ENCODE results near the gene NT5M.

Gene NT5M

GRCh38 chr17:17342242-17342945 lies 39.2 kb downstream of the NT5M start:
- no peak for DNase-seq (ENCODE audit: low read depth in 1 of 2, low spot score in 1 of 2)

DNA sequence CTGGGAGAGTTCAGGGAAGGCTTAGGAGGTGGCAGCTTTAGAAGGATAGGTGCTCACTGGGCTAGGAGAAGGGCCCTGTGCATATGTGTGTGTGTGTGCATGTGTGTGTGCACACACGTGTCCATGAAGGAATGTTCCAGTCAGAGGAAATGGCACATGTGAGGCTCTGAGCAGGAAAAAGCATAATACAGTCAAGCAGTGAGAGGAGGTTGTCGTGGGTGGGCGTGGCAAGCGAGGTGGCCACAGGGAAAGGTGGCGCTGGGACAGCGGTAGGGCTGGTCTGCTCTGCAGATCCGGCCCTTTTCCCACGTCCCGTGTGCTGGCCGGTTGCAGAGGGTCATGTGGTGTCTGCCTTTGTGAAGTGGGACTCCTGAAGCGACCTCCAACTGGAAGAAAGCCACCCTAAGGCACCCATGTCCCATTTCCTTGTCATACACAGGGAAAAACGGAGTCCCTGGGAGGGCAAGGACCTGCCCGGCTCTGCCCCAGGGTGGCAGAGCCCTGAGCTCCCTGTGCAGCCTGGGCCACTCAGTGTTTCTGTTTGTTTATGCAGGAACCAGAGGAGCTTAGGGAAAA lies 40.1 kb downstream of the NT5M start:
- DNase-seq (ENCODE audit: low read depth in 1 of 2, low spot score in 1 of 2), result no peak

GRCh38 chr17:17343896-17344506 lies 40.8 kb downstream of the NT5M start:
- DNase-seq (ENCODE audit: low read depth in 1 of 2, low spot score in 1 of 2), result no peak

GRCh38 chr17:17344507-17345293 lies 41.5 kb downstream of the NT5M start:
- DNase-seq (ENCODE audit: low read depth in 1 of 2, low spot score in 1 of 2), result no peak

DNA sequence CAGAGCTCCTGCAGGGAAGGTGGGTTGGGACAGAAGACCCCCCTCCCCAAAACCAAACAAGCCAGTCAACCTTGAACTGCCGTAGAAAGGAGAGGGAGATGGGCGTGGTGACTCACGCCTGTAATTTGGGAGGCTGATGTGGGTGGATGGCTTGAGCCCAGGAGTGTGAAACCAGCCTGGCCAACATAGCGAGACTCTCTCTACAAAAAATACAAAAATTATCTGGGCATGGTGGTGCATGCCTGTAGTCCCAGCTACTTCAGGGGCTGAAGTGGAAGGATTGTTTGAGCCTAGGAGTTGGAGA lies 42.1 kb downstream of the NT5M start:
- DNase-seq (ENCODE audit: low read depth in 1 of 2, low spot score in 1 of 2), result no peak

DNA sequence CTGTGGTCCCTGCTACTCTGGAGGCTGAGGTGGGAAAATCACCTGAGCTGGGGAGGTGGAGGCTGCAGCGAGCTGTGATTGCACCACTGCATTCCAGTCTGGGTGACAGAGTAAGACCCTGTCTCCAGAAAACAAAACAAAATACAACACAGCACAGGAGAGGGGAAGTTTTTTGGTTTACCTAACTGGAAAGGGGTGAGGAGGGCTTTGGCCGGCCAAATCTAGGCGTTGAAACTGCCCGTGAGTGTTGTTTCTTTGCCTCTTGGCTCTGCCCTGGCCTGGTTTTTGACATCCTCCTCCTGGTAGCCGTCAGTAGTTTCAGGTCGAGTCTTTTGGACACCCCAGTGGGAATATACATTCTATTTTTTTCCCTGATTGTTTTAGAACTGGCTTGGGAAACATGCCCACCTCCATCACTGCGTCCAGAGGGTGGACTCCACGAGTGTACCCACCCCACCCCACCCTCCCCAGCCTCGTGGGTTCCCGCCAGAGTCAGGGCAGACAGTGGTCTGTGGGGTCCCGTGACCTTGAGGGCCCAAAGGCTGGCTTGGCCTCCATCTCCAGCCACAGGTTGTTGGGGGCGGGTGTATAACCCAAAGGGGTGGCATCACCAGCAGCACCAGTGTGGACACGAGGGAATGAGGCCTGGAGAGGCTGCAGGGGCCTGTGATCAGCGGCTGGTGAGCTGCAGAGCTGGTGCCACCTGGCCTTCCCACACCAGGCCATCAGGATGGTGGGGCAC lies 42.7 kb downstream of the NT5M start:
- DNase-seq (ENCODE audit: low read depth in 1 of 2, low spot score in 1 of 2), result no peak

DNA sequence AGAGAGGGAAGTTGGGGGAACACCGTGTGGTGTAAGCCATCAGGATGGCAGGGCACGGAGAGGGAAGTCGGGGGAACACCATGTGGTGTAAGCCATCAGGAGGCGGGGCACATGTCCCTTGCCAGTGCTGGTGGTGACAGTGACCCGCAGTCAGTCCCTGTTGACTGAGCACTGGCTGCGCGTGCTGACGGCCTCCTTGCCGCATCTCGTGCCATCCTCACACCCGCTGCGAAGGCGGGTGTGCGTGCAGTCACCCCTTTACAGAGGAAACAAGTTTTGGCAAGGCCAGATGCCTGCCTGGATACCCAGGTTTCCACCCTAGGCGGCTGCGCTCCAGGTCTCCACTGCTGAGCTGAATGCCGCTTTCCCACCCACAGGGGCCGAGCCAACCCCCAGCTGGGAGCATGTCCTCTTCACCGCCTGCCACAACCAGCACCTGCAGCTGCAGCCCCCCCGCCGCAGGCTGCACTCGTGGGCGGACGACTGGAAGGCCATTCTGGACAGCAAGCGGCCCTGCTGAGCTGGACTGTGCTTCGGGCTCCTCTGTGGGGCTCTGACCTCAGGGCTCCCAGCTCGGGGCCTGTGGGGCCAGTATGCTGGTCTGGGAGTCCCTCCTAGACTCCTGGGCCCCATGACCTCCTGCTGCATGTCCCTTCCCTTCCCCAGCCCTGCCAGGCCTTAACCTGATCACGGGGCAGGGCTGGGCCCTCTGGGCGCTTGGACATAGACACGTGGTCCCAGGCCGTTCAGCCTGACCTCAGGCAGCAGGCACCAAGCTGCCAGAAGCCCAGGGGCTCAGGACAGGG lies 43.5 kb downstream of the NT5M start:
- DNase-seq (ENCODE audit: low read depth in 1 of 2, low spot score in 1 of 2), result no peak

DNA sequence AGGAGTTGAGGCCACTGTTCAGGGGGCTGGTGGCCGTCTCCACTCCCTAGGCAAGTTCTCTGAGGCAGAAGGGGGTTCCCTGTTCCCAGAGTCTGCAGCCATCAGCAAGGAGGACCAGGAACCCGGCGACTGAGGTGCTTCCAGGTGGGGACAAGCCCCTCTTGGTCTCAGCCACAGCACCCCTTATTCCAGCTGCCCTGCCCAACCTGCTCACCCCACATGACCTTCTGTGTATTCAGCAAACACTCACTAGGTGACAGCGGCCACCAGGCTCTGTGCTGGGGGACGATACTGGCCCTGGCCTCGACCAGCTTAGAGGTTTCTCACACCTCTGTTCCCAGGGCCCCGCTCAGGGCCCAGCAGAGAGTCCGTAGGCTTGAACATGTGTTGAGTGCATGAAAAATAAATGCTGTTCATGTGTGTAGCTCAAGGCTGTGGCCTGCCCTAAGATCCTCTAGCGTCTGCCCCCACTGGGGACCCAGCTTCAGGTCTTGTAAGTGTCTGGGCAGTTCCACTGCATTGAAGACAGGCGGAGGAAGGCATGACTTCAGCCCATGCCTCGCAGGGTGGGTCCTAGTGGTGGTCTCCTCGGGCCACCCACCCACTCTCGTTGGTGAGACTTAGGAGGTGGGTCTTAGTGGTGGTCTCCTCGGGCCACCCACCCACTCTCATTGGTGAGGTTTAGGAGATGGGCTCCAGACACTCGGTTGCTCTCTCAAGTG lies 44.2 kb downstream of the NT5M start:
- DNase-seq (ENCODE audit: low read depth in 1 of 2, low spot score in 1 of 2), result no peak

DNA sequence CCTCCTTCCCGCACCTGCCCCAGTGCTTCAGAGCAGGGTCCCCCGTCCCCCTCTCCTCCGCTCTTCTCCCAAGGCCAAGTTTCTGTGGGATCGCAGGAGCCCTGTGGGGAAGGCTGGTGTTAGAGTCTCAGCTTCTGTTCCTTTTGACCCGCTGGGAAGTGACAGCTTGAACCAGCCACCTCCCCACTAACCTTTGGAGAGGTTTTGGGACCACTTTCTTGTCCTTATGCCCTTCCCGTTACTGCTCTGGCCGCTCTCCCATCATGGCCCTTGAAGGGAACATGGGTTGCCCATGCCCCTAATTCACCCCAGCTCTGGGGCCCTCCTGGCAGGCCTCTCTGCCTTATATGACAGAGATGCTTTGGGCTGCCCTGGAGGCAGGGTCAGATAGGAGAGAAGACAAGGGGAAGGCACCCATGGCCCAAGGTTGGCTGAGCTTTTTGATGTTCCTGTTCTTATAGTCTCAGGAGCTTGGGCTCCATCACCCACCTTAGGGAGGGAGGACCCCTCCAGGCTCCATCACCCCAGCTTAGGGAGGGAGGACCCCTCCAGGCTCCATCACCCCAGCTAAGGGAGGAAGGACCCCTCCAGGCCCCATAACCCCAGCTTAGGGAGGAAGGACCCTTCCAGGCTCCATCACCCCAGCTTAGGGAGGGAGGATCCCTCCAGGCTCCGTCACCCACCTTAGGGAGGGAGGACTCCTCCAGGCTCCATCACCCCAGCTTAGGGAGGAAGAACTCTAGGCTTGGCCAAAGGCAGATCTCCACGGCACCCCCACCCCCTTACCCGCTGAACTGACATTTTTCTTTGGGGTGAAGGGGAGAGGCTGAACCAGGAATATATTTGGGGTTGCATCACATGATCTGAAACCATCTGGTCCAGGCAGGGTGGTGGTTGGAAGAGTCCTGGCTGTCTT lies 45.0 kb downstream of the NT5M start:
- no peak for DNase-seq (ENCODE audit: low read depth in 1 of 2, low spot score in 1 of 2)

DNA sequence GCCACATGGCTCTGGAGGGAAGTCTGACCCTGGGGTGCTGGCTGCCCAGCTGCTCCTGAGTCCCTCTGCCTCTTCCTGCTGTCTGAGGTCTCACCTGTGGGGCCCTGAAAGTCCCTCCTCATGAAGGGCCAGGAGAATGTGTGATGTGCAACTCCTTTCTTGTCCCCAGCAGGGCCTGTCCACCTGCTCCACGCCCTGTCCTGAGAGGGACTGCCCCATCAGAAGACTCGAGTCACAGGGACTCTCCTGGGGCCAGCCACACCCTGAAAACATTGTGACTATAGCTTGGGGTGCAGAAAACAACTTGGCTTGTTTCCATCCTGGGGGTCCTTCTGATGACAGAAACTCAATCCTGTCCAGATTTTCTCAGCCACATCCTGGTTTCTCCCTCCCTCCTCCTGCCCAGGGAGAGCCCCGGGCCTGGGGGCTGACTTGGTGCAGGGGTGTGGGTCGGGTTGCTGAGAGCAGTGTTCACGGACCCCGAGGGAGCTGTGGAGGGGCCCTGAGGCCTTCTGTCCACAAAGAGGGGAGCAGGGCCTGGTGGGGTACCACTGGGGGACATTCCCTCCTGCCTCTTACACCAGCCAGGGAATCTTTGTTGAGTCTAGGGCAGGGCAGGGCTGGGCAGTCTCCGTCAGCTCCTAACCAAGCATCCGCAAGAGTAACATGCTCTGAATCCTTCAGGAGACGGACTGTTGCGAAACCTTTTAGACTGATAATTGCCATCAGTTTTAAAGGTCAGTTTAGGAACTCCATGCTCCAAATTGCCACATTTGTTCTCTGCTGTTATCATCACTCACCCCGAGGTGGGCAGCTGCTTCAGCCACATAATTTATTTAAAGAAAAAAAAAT lies 45.9 kb downstream of the NT5M start:
- no peak for DNase-seq (ENCODE audit: low read depth in 1 of 2, low spot score in 1 of 2)

DNA sequence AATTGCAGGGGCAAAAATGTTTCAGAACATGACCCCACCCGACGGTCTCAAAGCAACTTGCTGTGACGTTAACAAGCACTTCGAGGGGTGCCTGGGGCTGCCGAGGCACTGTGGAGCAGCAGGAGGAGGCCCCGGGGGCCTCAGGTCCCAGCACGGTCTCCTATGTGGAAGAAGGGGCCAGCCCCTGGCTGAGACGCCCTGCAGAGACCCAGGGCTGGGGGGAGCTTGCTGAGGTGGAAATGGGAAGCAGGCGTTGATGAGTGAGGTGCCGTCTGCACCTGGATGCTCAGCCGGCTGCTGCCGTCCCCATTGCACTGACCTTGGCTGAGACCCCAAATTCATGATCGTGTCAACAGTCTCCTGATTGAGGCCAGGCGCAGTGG lies 46.5 kb downstream of the NT5M start:
- no peak for DNase-seq (ENCODE audit: low read depth in 1 of 2, low spot score in 1 of 2)

GRCh38 chr17:17350491-17351355 lies 47.5 kb downstream of the NT5M start:
- no peak for DNase-seq (ENCODE audit: low read depth in 1 of 2, low spot score in 1 of 2)

GRCh38 chr17:17351356-17351891 lies 48.3 kb downstream of the NT5M start:
- no peak for DNase-seq (ENCODE audit: low read depth in 1 of 2, low spot score in 1 of 2)

DNA sequence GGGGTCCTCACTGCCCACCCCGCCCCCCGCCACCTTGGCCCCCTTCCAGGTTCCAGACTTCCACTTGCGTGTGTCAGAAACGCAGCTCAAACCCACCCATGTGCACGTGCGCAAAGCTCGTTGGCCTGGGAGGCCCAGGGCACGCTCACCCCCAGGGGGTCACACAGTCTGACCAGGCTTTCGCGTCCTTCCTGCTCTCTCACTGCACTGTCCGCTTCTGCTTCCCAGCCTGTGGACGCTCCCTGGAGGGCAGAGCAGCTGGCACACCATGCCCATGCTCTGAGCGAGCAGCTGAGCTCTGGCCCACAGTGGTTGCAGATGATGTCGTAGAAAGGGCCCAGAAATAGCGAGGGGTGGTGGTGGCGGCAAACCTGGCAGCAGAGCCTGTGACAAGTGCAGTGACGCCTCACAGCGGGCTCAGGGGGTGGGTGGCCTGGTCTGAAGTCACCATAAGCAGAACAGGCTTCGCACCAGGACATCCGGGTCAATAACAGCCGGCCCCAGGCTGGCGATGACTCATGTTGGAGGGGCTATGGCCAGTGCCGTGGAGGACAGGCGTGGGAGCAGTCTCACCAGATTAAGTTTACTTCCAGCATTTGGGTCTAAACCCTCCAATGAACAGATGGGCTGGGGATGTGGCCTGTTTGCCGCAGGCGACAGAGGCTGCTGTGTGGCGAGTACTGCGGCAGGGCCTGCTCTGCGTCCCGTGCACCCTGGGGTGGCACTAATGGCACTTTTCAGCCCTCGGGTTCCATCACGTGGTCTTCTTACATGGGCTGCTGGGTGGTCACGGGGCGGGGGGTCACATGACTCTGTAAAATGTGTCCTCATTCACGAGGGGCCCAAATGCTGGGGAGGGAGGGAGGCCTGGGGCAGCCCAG lies 49.0 kb downstream of the NT5M start:
- DNase-seq (ENCODE audit: low read depth in 1 of 2, low spot score in 1 of 2), result no peak

GRCh38 chr17:17352836-17353624 lies 49.9 kb downstream of the NT5M start:
- no peak for DNase-seq (ENCODE audit: low read depth in 1 of 2, low spot score in 1 of 2)

Data from activated T-helper 1 cell treated with anti-CD3 and anti-CD28 coated beads, Interleukin-2, amount 50 U/mL, for 16 hours (primary cell).